NT2/D1 (cell line): ENCODE data around the gene CTNNA3.

Experiments used
- SUZ12 ChIP-seq: IDR thresholded peaks from 2 replicates; pipeline ENCODE4 v1.6.1; 2011; ENCODE audit not compliant: insufficient read length, insufficient read depth; ENCODE audit errors: extremely low read depth
- YY1 ChIP-seq: IDR thresholded peaks from 2 replicates; pipeline ENCODE4 v1.6.1; 2011; ENCODE audit not compliant: insufficient read length, insufficient read depth
- ZNF274 ChIP-seq: IDR thresholded peaks from 2 replicates; pipeline ENCODE4 v1.6.1; 2011; ENCODE audit warnings: mild to moderate bottlenecking, low read depth, low read length

DNA sequence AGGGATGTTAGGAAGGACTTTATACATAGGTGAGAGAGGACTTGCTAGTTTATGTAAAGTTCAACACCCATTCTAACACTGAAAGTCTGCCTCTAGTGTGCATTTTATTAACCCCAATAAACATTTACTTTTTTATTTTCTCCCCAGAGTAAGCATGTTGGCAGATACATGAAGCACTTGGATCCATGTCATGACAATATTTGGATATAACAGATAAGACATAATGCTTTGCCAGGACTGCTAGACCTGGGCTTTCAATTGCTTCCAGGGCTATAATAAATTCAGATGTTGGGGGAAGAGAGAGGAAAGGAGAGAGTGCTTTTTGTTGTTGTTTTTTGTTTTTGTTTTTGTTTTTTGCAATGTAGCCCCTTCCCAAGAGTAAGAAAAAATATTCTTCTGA lies 1039.5 kb downstream of the CTNNA3 start:
- TF ChIP-seq YY1 (no peak), SUZ12 (no peak), ZNF274 (no peak)
